ENCODE data around the gene UQCC5.
A peak's percentile ranks its signal among the peaks of the same experiment; 100 is the strongest.

Gene UQCC5

GRCh38 chr3:52536369-52537164 lies at the start of gene UQCC5:
UQCC5 (plus strand) TSS chr3:52536605; CDS start chr3:52536756, 151 bp downstream.
- peak; percentile 95 to 98 for DNase-seq (ENCODE audit: low read depth in 2 of 2)

- DNase-seq (ENCODE audit: low read depth in 2 of 2): no peak
These were observed 49.2 kb upstream of the UQCC5 start for GRCh38 chr3:52487050-52487787.

GRCh38 chr3:52487788-52488691 lies 48.4 kb upstream of the UQCC5 start:
- no peak for DNase-seq (ENCODE audit: low read depth in 2 of 2)

GRCh38 chr3:52488746-52489145 lies 47.7 kb upstream of the UQCC5 start:
- no peak for DNase-seq (ENCODE audit: low read depth in 2 of 2)

- no peak for DNase-seq (ENCODE audit: low read depth in 2 of 2)
These were observed 47.0 kb upstream of the UQCC5 start for GRCh38 chr3:52489453-52489852.

GRCh38 chr3:52490035-52490938 lies 46.1 kb upstream of the UQCC5 start:
- DNase-seq (ENCODE audit: low read depth in 2 of 2): no peak

GRCh38 chr3:52490939-52491526 lies 45.4 kb upstream of the UQCC5 start:
- no peak for DNase-seq (ENCODE audit: low read depth in 2 of 2)

- DNase-seq (ENCODE audit: low read depth in 2 of 2): no peak
These were observed 44.3 kb upstream of the UQCC5 start for GRCh38 chr3:52492059-52492458.

- no peak for DNase-seq (ENCODE audit: low read depth in 2 of 2)
These were observed 43.0 kb upstream of the UQCC5 start for GRCh38 chr3:52493232-52494017.

- DNase-seq (ENCODE audit: low read depth in 2 of 2): no peak
These were observed 42.0 kb upstream of the UQCC5 start for GRCh38 chr3:52494445-52494844.

- no peak for DNase-seq (ENCODE audit: low read depth in 2 of 2)
These were observed 41.4 kb upstream of the UQCC5 start, which contains the start of gene STAB1 for GRCh38 chr3:52494886-52495495. STAB1 (plus strand) TSS chr3:52495338; CDS start chr3:52495414, 76 bp downstream.

GRCh38 chr3:52495777-52496602 lies 40.4 kb upstream of the UQCC5 start:
- DNase-seq (ENCODE audit: low read depth in 2 of 2): no peak

- no peak for DNase-seq (ENCODE audit: low read depth in 2 of 2)
These were observed 38.0 kb upstream of the UQCC5 start for GRCh38 chr3:52498137-52499054.

- no peak for DNase-seq (ENCODE audit: low read depth in 2 of 2)
These were observed 35.4 kb upstream of the UQCC5 start for GRCh38 chr3:52501046-52501445.

- DNase-seq (ENCODE audit: low read depth in 2 of 2): no peak
These were observed 34.4 kb upstream of the UQCC5 start for GRCh38 chr3:52502001-52502400.

GRCh38 chr3:52502808-52503350 lies 33.5 kb upstream of the UQCC5 start:
- no peak for DNase-seq (ENCODE audit: low read depth in 2 of 2)

All from stimulated activated CD4-positive, alpha-beta T cell treated with anti-CD3 and anti-CD28 coated beads, Interleukin-15, amount 100 ng/mL, for 48 hours (primary cell).